HK-2 (cell line): ENCODE results near the gene ITGA11.

Source experiments
- DNase-seq: peaks from one replicate; pipeline ENCODE4 v3.0.0-alpha.2; 2018; ENCODE audit not compliant: unreplicated experiment

Gene ITGA11, protein sequence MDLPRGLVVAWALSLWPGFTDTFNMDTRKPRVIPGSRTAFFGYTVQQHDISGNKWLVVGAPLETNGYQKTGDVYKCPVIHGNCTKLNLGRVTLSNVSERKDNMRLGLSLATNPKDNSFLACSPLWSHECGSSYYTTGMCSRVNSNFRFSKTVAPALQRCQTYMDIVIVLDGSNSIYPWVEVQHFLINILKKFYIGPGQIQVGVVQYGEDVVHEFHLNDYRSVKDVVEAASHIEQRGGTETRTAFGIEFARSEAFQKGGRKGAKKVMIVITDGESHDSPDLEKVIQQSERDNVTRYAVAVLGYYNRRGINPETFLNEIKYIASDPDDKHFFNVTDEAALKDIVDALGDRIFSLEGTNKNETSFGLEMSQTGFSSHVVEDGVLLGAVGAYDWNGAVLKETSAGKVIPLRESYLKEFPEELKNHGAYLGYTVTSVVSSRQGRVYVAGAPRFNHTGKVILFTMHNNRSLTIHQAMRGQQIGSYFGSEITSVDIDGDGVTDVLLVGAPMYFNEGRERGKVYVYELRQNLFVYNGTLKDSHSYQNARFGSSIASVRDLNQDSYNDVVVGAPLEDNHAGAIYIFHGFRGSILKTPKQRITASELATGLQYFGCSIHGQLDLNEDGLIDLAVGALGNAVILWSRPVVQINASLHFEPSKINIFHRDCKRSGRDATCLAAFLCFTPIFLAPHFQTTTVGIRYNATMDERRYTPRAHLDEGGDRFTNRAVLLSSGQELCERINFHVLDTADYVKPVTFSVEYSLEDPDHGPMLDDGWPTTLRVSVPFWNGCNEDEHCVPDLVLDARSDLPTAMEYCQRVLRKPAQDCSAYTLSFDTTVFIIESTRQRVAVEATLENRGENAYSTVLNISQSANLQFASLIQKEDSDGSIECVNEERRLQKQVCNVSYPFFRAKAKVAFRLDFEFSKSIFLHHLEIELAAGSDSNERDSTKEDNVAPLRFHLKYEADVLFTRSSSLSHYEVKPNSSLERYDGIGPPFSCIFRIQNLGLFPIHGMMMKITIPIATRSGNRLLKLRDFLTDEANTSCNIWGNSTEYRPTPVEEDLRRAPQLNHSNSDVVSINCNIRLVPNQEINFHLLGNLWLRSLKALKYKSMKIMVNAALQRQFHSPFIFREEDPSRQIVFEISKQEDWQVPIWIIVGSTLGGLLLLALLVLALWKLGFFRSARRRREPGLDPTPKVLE

GRCh38 chr15:68431792-68432401 lies at the start of gene ITGA11:
Gene ITGA11, minus strand, starts transcription at chr15:68432163. Its CDS starts 97 bp downstream, at chr15:68432066.
- DNase-seq = peak; percentile 28

- DNase-seq = no peak
These were observed 49.4 kb upstream of the ITGA11 start for GRCh38 chr15:68481321-68481720.

DNA sequence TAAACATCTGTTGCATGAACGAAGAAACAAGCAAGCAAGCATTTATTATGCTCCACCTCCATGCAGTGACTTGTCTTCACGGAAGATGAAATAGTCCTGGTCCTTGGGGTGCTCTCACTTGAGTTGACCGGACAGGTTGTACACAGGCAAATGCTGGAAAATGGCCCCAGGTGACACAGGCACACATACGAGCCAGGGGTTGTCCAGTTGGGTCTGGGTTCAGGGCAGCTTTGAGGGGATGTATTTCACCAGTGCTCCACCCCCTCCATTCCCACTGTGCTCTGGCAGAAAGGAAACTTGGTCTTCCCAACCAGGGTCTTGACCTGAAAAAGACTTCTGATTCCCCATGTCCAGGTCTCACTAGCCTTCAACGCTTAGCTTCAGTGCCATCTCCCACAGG lies 48.3 kb upstream of the ITGA11 start:
- no peak for DNase-seq

DNA sequence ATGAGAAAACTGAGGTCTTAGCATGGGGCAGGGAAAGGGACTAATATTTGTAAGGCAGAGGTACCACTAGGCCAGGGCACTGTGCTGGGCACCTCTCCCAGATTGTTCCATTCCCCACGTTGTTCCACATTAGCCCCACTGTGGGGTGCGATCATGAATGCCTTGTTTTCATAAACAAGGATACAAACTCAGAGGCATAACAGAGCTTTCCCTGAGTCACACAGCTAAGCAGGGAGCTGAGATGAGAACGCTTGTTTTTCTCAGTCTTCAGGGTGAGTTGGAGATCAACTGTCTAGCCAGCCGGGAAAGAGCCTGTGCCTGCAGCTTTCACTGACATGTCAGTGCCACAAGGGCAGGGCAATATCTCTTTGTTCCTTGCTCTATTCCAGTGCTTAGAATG lies 47.9 kb upstream of the ITGA11 start:
- no peak for DNase-seq

DNA sequence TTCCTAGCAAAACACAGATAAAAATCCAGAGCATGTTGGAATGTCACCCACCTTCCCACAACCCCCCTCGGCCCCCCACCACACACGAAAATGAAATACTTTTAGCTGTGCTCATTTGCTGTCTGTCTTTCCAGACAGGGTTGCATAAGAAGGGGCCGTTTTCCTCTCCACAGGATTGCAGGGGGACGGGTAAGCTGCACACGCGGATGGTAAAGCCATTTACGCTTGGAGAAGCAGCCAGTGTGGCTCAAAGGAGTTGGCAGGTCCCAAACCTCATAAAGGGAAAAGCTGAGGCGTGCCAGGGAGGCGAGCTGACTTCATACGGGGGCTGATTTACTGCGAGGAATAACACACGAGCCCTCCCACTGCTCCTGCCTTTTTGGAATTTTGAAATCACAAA lies 47.4 kb upstream of the ITGA11 start:
- no peak for DNase-seq

- no peak for DNase-seq
These were observed 46.9 kb upstream of the ITGA11 start for GRCh38 chr15:68478853-68479252.

DNA sequence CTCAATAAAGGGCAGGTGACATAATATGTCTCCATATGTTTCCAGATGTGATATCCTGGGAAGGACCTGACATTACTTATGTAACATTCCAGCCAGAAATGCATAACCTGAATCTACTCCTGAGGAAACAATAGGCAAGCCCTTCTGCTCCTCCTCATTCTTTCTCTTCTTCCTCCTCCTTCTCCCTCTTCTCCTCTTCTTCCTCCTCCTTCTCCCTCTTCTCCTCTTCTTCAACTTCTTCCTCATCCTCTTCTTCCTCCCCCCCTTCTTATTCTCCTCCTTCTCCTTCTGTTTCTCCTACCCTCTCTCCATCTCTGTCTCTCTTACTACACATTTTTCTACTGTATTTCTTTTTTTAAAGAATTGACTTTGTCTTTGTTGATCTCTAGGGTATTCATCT lies 43.5 kb upstream of the ITGA11 start:
- no peak for DNase-seq

DNA sequence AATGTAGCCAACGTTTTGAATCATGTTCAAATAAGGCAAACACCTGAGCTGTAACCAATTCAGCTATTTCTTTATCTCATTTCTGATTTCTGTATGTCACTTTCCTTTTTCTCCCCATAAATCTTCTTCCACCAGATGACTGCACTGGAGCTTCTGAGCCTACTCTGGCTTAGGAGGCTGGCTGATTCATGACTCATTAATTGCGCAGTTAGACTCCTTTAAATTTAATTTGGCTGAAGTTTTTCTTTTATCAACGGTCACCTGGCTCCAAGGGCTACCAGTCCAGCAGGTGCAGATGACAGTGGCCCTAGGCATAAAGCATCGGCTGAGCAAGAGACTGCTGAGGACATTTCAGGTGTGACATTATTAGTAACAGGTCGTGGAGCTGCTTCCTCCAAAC lies 39.6 kb upstream of the ITGA11 start:
- DNase-seq = no peak

DNA sequence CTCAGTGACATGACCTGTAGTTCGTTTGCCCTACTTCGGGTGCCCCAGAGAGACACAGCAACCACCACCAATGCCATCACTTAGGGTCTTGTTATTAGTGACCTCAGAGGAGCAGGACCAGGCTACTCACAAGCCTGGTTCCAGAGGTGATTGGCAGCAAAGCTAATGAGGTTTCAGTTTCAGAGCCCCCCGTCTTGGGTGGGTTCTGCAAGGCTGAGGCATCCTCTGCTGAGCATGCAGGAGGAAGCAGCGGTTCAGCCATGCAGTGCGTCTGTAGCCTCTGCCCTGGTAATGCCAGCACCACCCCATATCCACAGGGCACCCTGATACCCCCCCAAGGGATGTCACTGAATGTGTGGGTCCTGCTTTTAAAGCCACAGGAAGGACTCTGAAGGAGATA lies 39.0 kb upstream of the ITGA11 start:
- DNase-seq = no peak

- no peak for DNase-seq
These were observed 38.2 kb upstream of the ITGA11 start for GRCh38 chr15:68470049-68470742.

GRCh38 chr15:68469162-68470048 lies 37.4 kb upstream of the ITGA11 start:
- DNase-seq = no peak

DNA sequence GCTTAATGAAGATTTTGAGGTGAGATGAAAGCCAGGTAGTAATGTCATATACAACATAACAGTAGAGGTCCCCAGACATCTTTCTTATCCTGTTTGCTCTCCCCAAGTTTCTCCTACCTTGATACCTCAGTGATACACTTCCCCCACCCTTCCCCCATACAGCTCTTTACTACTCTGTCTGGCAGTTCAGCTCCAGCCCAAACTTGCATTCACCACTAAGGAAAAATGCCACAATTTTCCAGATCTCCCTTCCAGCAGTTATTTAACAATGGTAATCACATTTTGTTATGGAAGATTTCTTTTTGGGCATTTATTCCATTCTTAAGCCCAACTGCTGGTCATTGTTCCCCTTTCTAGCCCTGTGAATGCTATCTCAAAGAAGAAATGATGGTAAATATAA lies 34.9 kb upstream of the ITGA11 start:
- DNase-seq = no peak

GRCh38 chr15:68465861-68466560 lies 34.0 kb upstream of the ITGA11 start:
- DNase-seq = no peak

DNA sequence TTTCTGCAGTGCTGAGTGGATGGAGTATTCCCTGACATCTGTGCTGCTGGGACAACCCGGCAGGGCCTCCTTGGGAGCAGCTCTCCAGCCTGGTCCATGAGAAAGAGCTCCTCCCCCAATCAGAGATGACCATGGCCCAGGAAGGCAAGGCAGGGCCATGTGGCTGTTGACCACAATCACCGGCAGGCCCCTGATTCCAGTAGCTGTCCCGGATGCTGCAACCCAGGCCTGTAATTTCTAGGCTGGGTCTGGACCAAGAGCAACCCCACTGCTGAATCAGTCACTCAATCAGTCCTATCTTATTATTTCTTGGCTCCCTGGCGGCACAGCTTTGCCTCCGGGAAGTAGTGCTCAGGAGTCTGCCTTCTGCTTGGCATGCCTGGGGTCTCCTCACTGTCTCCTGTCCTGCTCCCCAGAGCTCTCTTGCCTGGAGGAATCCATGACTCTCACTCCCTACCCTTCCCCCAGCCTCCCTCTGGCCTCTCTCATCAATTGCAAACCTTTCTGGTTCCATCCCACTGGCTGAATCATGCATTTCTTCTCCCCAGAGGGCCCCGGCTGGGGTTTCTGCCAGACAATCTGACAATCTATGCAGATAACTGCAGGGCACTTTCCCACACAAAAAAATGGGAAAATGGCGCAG lies 32.6 kb upstream of the ITGA11 start:
- no peak for DNase-seq

DNA sequence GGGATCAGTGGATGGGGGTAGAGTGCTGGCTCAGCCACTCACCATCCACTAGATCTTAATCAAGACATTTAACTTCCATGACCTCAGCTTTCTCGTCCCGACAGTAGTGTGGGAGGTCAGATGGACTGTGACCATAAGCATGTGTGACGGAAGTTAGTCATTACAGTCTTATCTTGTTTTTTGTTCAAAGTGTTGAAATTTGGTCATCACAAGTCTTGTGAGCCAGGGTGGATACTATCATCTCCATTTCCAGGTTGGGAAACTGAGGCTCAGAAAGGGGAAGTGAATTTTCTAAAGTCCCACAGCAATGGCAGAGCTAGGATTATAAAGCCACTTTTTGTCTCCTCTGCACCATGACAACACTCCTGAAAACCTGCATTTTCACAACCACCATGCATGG lies 32.0 kb upstream of the ITGA11 start:
- no peak for DNase-seq

DNA sequence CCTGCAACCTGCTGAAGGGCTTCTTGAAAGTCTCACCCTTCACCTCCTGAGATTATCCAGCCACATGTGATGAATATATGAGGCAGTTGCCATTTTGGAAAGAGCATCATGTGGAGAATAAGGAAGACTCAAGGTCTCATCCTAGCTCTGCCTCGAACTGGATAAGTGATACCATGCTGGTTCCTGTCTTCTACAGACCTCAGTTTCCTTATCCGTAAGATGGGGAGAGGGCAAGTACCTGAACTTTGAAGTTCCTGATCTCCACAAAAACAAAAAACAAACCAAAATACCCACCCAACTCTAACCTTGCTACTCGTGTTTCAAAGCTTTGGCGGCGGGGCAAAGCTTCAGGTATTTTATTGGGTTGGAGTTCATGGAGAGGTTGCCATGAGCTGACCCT lies 31.5 kb upstream of the ITGA11 start:
- DNase-seq = no peak

- DNase-seq = no peak
These were observed 28.2 kb upstream of the ITGA11 start for GRCh38 chr15:68460166-68460565.

DNA sequence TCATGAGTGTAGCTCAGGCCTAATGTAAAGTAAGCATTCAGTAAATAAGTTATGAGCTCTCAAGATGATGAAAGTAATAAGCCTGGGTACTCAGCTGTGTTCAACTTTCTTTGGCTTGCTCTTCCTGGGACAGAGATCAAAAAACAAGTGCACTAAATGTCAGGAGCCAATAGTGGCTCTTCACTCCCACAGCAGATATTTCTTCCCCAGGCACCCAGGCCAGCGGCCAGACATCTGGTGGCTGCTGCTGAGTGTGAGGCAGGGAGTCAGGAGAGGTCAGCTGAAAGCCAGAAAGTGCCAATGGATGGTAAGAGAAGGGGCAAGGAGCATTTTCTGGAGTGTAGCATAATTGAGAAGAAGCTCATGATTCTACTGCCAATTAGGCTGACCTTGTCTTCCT lies 18.2 kb upstream of the ITGA11 start:
- no peak for DNase-seq

- no peak for DNase-seq
These were observed 17.4 kb upstream of the ITGA11 start for GRCh38 chr15:68449389-68449788.
